ENCODE data around the gene COLEC12. TPM values are rescaled to one million over a fixed set of nuclear protein-coding genes. Genes with fewer than 3 reads are reported as not detected.

The COLEC12 gene
- total RNA-seq, 1 donor from 2014 or later, result 60.4 TPM

DNA sequence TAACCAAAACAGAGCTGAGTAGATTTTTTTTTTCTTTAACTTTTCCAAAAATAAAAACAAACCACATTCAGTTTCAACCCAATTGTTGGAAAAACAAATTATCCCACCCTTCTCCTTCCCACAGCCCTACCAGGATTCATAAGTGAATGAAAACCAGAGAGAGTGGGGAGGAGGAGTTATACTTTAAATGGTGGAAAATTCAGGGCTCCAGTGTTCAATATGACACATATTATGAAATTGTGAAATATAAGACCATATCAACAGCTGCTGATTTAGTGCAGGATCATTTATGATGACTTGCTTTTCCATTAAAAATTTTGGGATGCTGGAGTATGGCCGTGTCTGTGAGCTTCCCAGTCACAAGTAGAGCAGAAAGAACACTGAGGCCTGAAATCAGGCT lies 26.7 kb downstream of the COLEC12 start:
- no peak for DNase-seq

DNA sequence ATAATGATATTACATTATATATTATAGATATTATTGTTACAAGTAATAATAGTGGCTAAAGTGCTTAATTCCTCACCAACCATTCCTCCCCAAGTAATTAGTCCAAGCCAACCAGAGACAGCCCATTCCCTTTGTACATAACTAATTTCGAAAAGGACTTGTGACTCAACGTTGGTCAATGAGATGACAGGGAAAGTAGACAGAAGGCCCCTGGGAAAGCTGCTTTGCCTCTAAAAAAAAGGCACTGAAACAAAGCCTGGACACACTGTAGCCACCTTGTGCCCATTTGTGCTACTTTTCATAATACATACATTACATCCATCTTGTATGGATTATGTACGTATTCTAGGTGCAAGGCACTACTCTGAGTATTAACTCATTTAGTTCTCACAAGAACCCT lies 28.8 kb downstream of the COLEC12 start:
- no peak for DNase-seq

- DNase-seq, result no peak
Observed at GRCh38 chr18:470661-471501, 29.6 kb downstream of the COLEC12 start.

- DNase-seq, result peak; percentile 64
Observed at GRCh38 chr18:468955-469790, 31.3 kb downstream of the COLEC12 start.

DNA sequence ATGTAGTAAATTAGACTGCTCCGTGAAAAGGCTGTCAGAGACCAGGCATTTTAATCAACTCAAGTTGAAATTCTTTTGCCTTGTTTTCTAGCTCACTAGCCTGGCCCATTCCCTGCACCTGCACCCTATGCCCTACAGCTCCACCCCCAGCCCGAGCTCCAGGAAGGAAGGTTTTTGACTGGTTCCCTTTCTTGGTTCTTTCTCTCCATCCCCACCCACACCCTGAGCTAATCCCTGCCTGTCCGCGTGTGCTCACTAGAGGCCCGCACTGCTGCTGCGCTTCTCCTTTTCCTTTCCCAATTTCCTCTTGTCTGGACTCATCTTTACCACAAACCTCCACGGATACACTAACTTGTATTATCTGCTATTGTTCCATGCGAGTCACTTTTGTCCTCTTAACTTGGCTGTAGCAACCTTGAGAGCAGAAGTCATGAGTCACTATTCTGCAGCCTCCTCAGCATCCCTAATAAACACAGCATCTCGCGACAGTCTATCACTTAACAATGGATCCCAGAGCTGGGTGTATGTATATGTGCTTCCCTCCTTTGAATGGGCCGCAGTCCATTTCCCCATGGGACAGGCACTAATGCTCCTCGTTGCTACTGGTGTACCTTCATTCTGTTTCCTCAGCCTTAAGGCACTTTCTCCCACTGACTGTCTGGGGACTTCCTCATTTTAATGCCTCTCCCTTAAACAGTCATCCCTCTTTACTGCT lies 36.5 kb downstream of the COLEC12 start:
- no peak for DNase-seq

- DNase-seq, result no peak
Observed at GRCh38 chr18:463403-463802, 37.1 kb downstream of the COLEC12 start.

- DNase-seq, result no peak
Observed at GRCh38 chr18:461762-462161, 38.7 kb downstream of the COLEC12 start.

DNA sequence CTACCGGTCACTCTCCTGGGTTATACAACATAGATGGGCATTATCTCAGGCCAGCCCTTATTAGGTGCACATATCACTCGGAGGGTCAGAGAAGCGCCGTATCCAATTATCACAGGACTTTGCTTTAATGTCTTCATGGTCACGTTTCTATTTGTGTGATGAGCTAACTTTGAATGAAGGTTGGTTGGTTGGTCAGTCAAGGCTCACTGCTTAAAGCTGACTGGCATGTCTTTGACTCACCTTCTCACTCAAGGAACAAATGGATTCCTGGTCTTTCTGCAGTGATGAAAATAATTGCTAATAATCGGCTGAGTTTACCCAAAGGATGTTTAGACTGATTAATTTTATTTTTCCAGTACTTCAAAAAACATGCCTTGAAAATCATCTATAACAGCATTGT lies 39.7 kb downstream of the COLEC12 start:
- no peak for DNase-seq

DNA sequence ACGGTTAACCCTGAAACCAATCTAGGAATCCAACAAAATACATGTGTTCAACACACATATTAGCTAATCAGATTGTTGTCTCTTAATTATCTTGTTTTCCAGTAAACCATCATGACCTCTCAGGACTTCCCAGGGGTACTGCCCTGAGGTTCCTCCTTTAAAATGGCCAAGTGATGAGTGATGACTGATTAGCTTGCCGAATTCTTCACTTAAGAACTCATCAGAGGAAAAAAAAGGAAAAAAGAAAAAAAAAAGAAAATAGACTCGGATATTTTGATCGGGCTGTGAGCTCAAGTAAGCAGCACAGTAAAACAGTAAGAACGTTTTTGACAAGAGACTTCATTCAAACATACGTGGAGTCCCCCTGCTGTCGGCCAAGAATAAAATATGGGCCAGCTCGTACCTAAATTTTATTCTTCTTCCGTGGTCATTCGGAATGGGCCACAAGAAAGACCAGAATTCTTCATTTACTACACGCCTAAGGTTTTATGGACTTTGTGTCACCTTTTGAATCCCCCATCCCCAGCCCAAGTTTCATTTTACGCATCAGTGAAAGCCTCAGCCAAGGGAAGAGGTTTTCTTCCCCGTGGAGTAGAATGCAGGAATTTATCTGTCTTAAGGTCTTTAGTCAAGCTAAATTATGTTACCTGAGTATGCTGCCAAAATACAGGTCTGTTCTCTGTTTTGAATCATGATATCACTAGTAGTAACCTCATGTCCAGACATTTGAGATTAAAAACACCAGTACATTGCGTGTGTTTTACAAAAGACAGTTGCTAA lies 40.5 kb downstream of the COLEC12 start:
- peak; percentile 53 for DNase-seq

GRCh38 chr18:457521-458412 lies 42.7 kb downstream of the COLEC12 start:
- DNase-seq, result peak; percentile 78

- DNase-seq, result peak; percentile 97
Observed at GRCh38 chr18:457140-457519, 43.4 kb downstream of the COLEC12 start.

GRCh38 chr18:456361-457139 lies 44.0 kb downstream of the COLEC12 start:
- DNase-seq, result peak; percentile 88

GRCh38 chr18:453400-453799 lies 47.1 kb downstream of the COLEC12 start:
- DNase-seq, result no peak

DNA sequence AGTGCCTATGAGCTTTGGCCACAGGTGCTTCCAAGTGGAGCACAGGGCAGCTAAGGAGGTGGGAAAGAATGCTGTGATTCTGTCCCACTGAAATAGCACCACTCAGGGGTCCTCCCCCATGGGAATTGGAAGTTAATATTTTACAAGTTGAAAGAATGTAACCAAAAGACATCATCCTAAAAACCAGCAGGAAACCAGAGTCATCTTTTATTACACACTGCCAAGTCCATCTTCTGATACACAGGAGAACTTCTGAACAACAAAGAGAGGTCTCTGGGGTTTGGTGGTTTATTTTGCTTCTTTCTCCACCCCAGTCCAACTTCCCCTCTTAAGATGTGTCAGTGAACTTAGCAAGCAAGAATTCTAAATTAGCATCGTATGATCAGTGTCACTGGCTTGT lies 47.7 kb downstream of the COLEC12 start:
- no peak for DNase-seq

DNA sequence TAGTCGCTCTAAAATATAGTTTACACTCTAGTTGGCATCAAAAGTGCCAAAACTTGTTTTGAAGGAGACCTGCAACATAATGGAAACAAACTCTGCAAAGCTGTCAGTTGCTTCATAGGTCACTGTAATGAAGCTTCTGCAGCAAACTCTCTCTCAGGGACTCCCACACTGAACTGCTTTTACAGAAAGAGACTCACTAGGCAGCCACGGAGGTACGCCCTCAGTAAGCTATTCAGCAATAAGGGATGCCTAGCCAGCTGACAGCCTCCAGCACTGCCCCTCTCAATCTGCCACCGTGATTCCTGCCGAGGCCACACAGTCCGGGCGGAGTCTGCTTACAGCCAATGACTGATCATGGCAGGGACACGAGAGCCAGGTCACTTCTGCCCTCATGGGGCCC lies 51.1 kb downstream of the COLEC12 start:
- DNase-seq, result peak; percentile 45

- DNase-seq, result no peak
Observed at GRCh38 chr18:448116-448790, 52.2 kb downstream of the COLEC12 start.

DNA sequence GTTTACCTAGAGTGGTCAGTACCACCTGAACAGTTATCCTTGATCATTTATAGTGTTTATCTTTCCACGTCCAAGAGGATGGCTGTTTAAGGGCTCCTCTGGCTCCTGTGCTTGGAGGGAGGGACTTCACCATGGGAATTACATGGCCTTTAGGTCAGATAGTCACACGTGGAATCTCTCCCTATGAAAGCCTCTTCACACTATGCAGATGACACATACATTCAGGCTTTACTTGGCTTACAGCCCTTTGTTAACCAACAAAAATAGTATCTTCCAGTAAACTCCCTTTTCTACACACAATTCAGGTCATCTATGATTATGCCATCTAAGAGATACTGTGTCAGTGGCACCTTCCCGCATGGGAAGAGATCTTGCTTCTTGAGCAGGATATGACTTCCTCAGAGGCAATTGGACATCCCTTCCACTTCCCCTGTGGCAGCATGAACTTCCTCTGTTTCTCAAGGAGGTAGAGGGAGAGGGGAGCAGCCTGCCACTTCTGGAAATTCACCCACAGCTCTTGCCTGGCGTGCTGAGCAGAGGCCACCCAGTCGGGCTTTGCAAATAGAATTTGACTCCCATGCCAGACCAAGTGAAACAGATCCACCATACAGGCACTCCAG lies 53.5 kb downstream of the COLEC12 start:
- DNase-seq, result no peak

- no peak for DNase-seq
Observed at GRCh38 chr18:445055-445454, 55.4 kb downstream of the COLEC12 start.

DNA sequence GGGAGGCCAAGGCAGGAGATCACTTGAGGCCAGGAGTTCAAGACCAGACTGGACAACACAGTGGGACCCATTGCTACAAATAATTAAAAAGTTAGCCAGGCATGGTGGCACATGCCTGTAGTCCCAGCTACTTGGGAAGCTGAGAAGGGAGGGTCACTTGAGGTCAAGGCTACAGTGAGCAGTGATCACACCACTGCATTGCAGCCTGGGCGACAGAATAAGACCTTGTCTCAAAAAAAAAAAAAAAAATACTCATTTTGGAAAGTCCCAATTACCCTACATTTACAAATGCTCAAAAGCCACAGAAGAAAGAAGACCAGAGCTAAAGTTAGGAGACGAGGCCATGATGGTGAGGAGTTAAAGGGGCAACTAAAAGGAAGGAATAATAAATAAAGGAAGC lies 61.9 kb downstream of the COLEC12 start:
- DNase-seq, result no peak
